Upper lobe of left lung (tissue), 6 donors: ENCODE measurements around the gene RBM33. TPM values are rescaled to one million over a fixed set of nuclear protein-coding genes. Genes with fewer than 3 reads are reported as not detected.
A peak's percentile ranks its signal among the peaks of the same experiment; 100 is the strongest.

ENCODE experiments used
- ATAC-seq, 2 donors: fragments of 200-7000 bp; cut with Tn5 transposase; one replicate each; pipeline ENCODE4 v1.9.1; 2022; ENCODE audit warnings: mild to moderate bottlenecking in 2 of 2, moderate library complexity in 2 of 2; ENCODE audit not compliant: low FRiP score in 2 of 2
- DNase-seq, 2 donors: peaks; one replicate each; pipeline ENCODE4 v3.0.0-alpha.2; 2019 to 2020
- H3K27ac ChIP-seq, 4 donors: fragments of 200-600 bp; sonication (generic); one replicate each; pipeline ENCODE4 v1.5.1; 2016 to 2019
- H3K27me3 ChIP-seq, 4 donors: fragments of 200-600 bp; sonication (generic); one replicate each; pipeline ENCODE4 v1.5.1; 2017 to 2019
- H3K36me3 ChIP-seq, 4 donors: fragments of 200-600 bp; sonication (generic); one replicate each; pipeline ENCODE4 v1.5.1; 2016 to 2019
- H3K4me1 ChIP-seq, 4 donors: fragments of 200-600 bp; sonication (generic); one replicate each; pipeline ENCODE4 v1.5.1; 2018 to 2019
- H3K4me3 ChIP-seq, 4 donors: fragments of 200-600 bp; sonication (generic); one replicate each; pipeline ENCODE4 v1.5.1; 2017 to 2019; ENCODE audit warnings: mild to moderate bottlenecking in 2 of 4, moderate library complexity in 1 of 4
- H3K9me3 ChIP-seq, 4 donors: fragments of 200-600 bp; sonication (generic); one replicate each; pipeline ENCODE4 v1.5.1; 2018 to 2019
- CTCF ChIP-seq, 6 experiments: fragments of 450-650 bp in 4 of 6; fragments of 200-600 bp in 2 of 6; sonication (generic) in 2 of 6; IDR thresholded peaks; one replicate each; pipeline ENCODE4 v1.5.1; 2016 to 2019; ENCODE audit warnings: antibody characterized with exemption in 6 of 6
- EP300 ChIP-seq, 4 donors: sonication (generic); formaldehyde crosslinking; IDR thresholded peaks; one replicate each; pipeline ENCODE4 v1.5.1; 2017; ENCODE audit warnings: antibody characterized with exemption in 4 of 4, control low read depth in 2 of 4
- POLR2A ChIP-seq, 4 donors: fragments of 450-650 bp; IDR thresholded peaks; one replicate each; pipeline ENCODE4 v1.5.1; 2016 to 2017; ENCODE audit warnings: antibody characterized with exemption in 4 of 4, mild to moderate bottlenecking in 2 of 4
- POLR2AphosphoS5 ChIP-seq, 2 donors: sonication (generic); formaldehyde crosslinking; IDR thresholded peaks; one replicate each; pipeline ENCODE4 v1.5.1; 2017; ENCODE audit warnings: antibody characterized with exemption in 2 of 2
- WGBS, 2 donors: methylation state at CpG; one replicate each; pipeline ENCODE4 v1.1.5; 2017 to 2018; 5-methylcytosine and 5-hydroxymethylcytosine counted together
- total RNA-seq, 6 donors: library from RNA; depleted of rRNA in 4 of 6; stranded (reverse); fragments of >200 nt in 4 of 6; gene quantifications; one replicate each; pipeline versions ENCODE4 v1.1.0 to v1.2.1, GENCODE V29; 2016 to 2021
- donor health status: DM: no; HTN: no; CAD: no; lungs with moderate emphysema.
- donor health status: DM: no; HTN: yes; CAD: no; lungs with severe emphysema.

RBM33 gene
- total RNA-seq, 6 donors from 2014 or later = 40.6 to 179 (median 76.4) TPM

- ATAC-seq = peak in 1 of 2 donors; percentile 59
- H3K4me1 ChIP-seq = peaks cover 16 to 33% (median 24%) of the 10 kb centered on the region in 4 donors
- peaks cover 0 to 28% (median 4%) of the 10 kb centered on the region in 4 donors for H3K36me3 ChIP-seq
- peak in 1 of 2 donors; percentile 91 for DNase-seq
- H3K4me3 ChIP-seq = peak overlapping the region; percentile 86 to 98 (median 96)
- peak overlapping the region; percentile 95 to 99 (median 98) for H3K27ac ChIP-seq
- WGBS, 2 donors = 1 to 2% methylated on average over 5 to 32 of the region's 32 CpGs
- TF ChIP-seq POLR2AphosphoS5 (IDR thresholded peaks at IDR 0.05) (no peak), POLR2A (IDR thresholded peaks at IDR 0.05) (no peak), EP300 (IDR thresholded peaks at IDR 0.05) (no peak), CTCF (IDR thresholded peaks at IDR 0.05) (no peak)
- no peaks in the 10 kb centered on the region for H3K27me3 ChIP-seq
- H3K9me3 ChIP-seq = peaks cover under 1 to 6% (median 3%) of the 10 kb centered on the region in 4 donors
These were observed 670 bp upstream of the RBM33 start for GRCh38 chr7:155643804-155644177.

GRCh38 chr7:155644971-155645509, 579 bp downstream of the RBM33 start:
- Histone ChIP-seq H3K27me3 (no peaks in the 10 kb centered on the region), H3K4me1 (peaks cover 16 to 33% (median 24%) of the 10 kb centered on the region in 4 donors), H3K36me3 (peaks cover 0 to 29% (median 4%) of the 10 kb centered on the region in 4 donors), H3K9me3 (peaks cover 7 to 14% (median 9%) of the 10 kb centered on the region in 4 donors), H3K4me3 (peak overlapping the region; percentile 86 to 98 (median 96)), H3K27ac (peak overlapping the region; percentile 95 to 99 (median 98))
- TF ChIP-seq EP300 (IDR thresholded peaks at IDR 0.05) = no peak
- no peak for TF ChIP-seq POLR2A (IDR thresholded peaks at IDR 0.05)
- TF ChIP-seq POLR2AphosphoS5 (IDR thresholded peaks at IDR 0.05) = no peak
- no peak for TF ChIP-seq CTCF (IDR thresholded peaks at IDR 0.05)
- DNase-seq (peak in 1 of 2 donors; percentile 47), ATAC-seq (peak; percentile 45 to 60)
- 0 to 1% methylated on average over 22 of the region's 22 CpGs for WGBS, 2 donors

GRCh38 chr7:155645662-155646061, 1.2 kb downstream of the RBM33 start:
- ATAC-seq (no peak), DNase-seq (no peak)
- 24 to 29% methylated on average over 7 of the region's 7 CpGs for WGBS, 2 donors
- Histone ChIP-seq H3K27me3 (no peaks in the 10 kb centered on the region), H3K27ac (peak overlapping the region in 2 of 4 donors; percentile 1 to 99), H3K9me3 (peaks cover 7 to 14% (median 9%) of the 10 kb centered on the region in 4 donors), H3K4me1 (peaks cover 16 to 33% (median 24%) of the 10 kb centered on the region in 4 donors), H3K36me3 (peaks cover 0 to 29% (median 4%) of the 10 kb centered on the region in 4 donors), H3K4me3 (peak overlapping the region; percentile 86 to 98 (median 96))
- TF ChIP-seq POLR2AphosphoS5 (IDR thresholded peaks at IDR 0.05) (no peak), POLR2A (IDR thresholded peaks at IDR 0.05) (no peak), CTCF (IDR thresholded peaks at IDR 0.05) (no peak), EP300 (IDR thresholded peaks at IDR 0.05) (no peak)

GRCh38 chr7:155646669-155647068, 2.2 kb downstream of the RBM33 start:
- Histone ChIP-seq H3K27me3 (no peaks in the 10 kb centered on the region), H3K27ac (no peak overlapping the region), H3K4me3 (peak overlapping the region in 1 of 4 donors; percentile 86), H3K9me3 (peaks cover 7 to 14% (median 9%) of the 10 kb centered on the region in 4 donors), H3K36me3 (peaks cover 0 to 19% (median 4%) of the 10 kb centered on the region in 4 donors), H3K4me1 (peaks cover 20 to 38% (median 25%) of the 10 kb centered on the region in 4 donors)
- DNase-seq (no peak), ATAC-seq (no peak)
- TF ChIP-seq EP300 (IDR thresholded peaks at IDR 0.05) = no peak
- TF ChIP-seq POLR2A (IDR thresholded peaks at IDR 0.05) = no peak
- no peak for TF ChIP-seq POLR2AphosphoS5 (IDR thresholded peaks at IDR 0.05)
- no peak for TF ChIP-seq CTCF (IDR thresholded peaks at IDR 0.05)
- 81 to 82% methylated on average over 7 of the region's 7 CpGs for WGBS, 2 donors
